HepG2 (cell line): ENCODE results near the gene ABHD6. TPM values are rescaled to one million over a fixed set of nuclear protein-coding genes. Genes with fewer than 3 reads are reported as not detected.

ENCODE experiments used
- ATF3 ChIP-seq: sonication (generic); formaldehyde crosslinking; IDR thresholded peaks from 2 replicates; pipeline ENCODE4 v1.4.0; 2020; ENCODE audit warnings: missing genetic modification reagents
- ERF ChIP-seq: IDR thresholded peaks from 2 replicates; pipeline ENCODE4 v1.6.1; 2018; ENCODE audit warnings: missing biosample characterization, missing genetic modification reagents
- MZF1 ChIP-seq: sonication (generic); formaldehyde crosslinking; IDR thresholded peaks from 2 replicates; pipeline ENCODE4 v1.8.1; 2023; ENCODE audit warnings: mild to moderate bottlenecking, missing genetic modification reagents, borderline replicate concordance
- PRDM10 ChIP-seq: sonication (generic); formaldehyde crosslinking; IDR thresholded peaks from 2 replicates; pipeline ENCODE4 v1.4.0; 2020; ENCODE audit warnings: low read depth, missing genetic modification reagents
- PRMT3 ChIP-seq: sonication (generic); formaldehyde crosslinking; IDR thresholded peaks from 2 replicates; pipeline ENCODE4 v1.8.1; 2022; ENCODE audit warnings: low read depth, mild to moderate bottlenecking, moderate library complexity, missing genetic modification reagents, borderline replicate concordance
- SALL1 ChIP-seq: sonication (generic); formaldehyde crosslinking; IDR thresholded peaks from 2 replicates; pipeline ENCODE4 v1.8.0; 2022; ENCODE audit warnings: mild to moderate bottlenecking, missing genetic modification reagents
- SIN3A ChIP-seq: IDR thresholded peaks from 2 replicates; pipeline ENCODE4 v1.6.1; 2011; ENCODE audit warnings: low read depth, mild to moderate bottlenecking, control low read depth, low read length, borderline replicate concordance
- WIZ ChIP-seq: sonication (generic); formaldehyde crosslinking; IDR thresholded peaks from 2 replicates; pipeline ENCODE4 v1.5.1; 2020; ENCODE audit warnings: mild to moderate bottlenecking, missing genetic modification reagents
- ZBTB20 ChIP-seq: sonication (generic); formaldehyde crosslinking; IDR thresholded peaks from 2 replicates; pipeline ENCODE4 v1.8.1; 2023; ENCODE audit warnings: missing genetic modification reagents, low read depth, mild to moderate bottlenecking, borderline replicate concordance
- ZBTB7A ChIP-seq: sonication (generic); formaldehyde crosslinking; IDR thresholded peaks from 2 replicates; pipeline ENCODE4 v1.8.0; 2022; ENCODE audit warnings: mild to moderate bottlenecking, missing genetic modification reagents
- ZEB1 ChIP-seq: IDR thresholded peaks from 2 replicates; pipeline ENCODE4 v1.6.1; 2012; ENCODE audit warnings: mild to moderate bottlenecking, low read depth, inconsistent platforms; ENCODE audit not compliant: insufficient replicate concordance
- ZNF225 ChIP-seq: sonication (generic); formaldehyde crosslinking; IDR thresholded peaks from 2 replicates; pipeline ENCODE4 v1.4.0; 2020; ENCODE audit warnings: mild to moderate bottlenecking, missing genetic modification reagents
- ZNF230 ChIP-seq: sonication (generic); formaldehyde crosslinking; IDR thresholded peaks from 2 replicates; pipeline ENCODE4 v1.4.0; 2020; ENCODE audit warnings: mild to moderate bottlenecking, missing genetic modification reagents
- ZNF33A ChIP-seq: sonication (generic); formaldehyde crosslinking; IDR thresholded peaks from 2 replicates; pipeline ENCODE4 v1.5.1; 2020; ENCODE audit warnings: missing genetic modification reagents, mild to moderate bottlenecking, moderate library complexity, borderline replicate concordance
- ZNF414 ChIP-seq: sonication (generic); formaldehyde crosslinking; IDR thresholded peaks from 2 replicates; pipeline ENCODE4 v1.5.0; 2020; ENCODE audit warnings: missing genetic modification reagents
- ZNF441 ChIP-seq: sonication (generic); formaldehyde crosslinking; IDR thresholded peaks from 2 replicates; pipeline ENCODE4 v1.7.0; 2021; ENCODE audit warnings: missing genetic modification reagents, borderline replicate concordance
- ZNF547 ChIP-seq: sonication (generic); formaldehyde crosslinking; IDR thresholded peaks from 2 replicates; pipeline ENCODE4 v1.5.1; 2020; ENCODE audit warnings: mild to moderate bottlenecking, missing genetic modification reagents
- ZNF574 ChIP-seq: sonication (generic); formaldehyde crosslinking; IDR thresholded peaks from 2 replicates; pipeline ENCODE4 v1.4.0; 2020; ENCODE audit warnings: missing genetic modification reagents
- ZNF577 ChIP-seq: sonication (generic); formaldehyde crosslinking; IDR thresholded peaks from 2 replicates; pipeline ENCODE4 v1.4.0; 2020; ENCODE audit warnings: mild to moderate bottlenecking, low read depth, missing genetic modification reagents, borderline replicate concordance
- ZNF589 ChIP-seq: sonication (generic); formaldehyde crosslinking; conservative IDR thresholded peaks from 2 replicates; pipeline ENCODE4 v1.8.0; 2022; ENCODE audit warnings: mild to moderate bottlenecking, moderate library complexity, missing genetic modification reagents
- ZNF788 ChIP-seq: sonication (generic); formaldehyde crosslinking; IDR thresholded peaks from 2 replicates; pipeline ENCODE4 v1.5.0; 2020; ENCODE audit warnings: mild to moderate bottlenecking, missing genetic modification reagents, borderline replicate concordance
- polyA plus RNA-seq, 8 experiments: library from polyadenylated mRNA; depleted of rRNA in 3 of 8; stranded (reverse) in 7 of 8; unstranded in 1 of 8; fragments of >200 nt; fragmentation: Illumina TruSeq in 4 of 8; extraction: Trizol in 4 of 8; gene quantifications; 2 replicates each; pipeline versions ENCODE4 v1.2.1 to v1.2.3, GENCODE V29; 2011 to 2016; ENCODE audit warnings: low read depth in 4 of 8, missing spikeins in 1 of 8, mixed read lengths in 1 of 8; ENCODE audit not compliant: insufficient read depth in 1 of 8
- total RNA-seq, 5 experiments: library from RNA; depleted of rRNA; stranded (reverse); fragments of >200 nt; fragmentation: Illumina TruSeq; extraction: Trizol; gene quantifications; 2 replicates each; pipeline ENCODE4 v1.2.3, GENCODE V29; 2016; ENCODE audit warnings: low read depth in 1 of 5

Gene ABHD6
- total and polyA plus RNA-seq, 2 of the 13 experiments (the other 11 are each of a cell fraction or from before 2014, with no cell fraction given): 9.0 to 17.2 TPM

- peak; percentile 40; the same call in 1 of the 2 replicates for TF ChIP-seq ZNF414 (CRISPR knock-in tag)
- TF ChIP-seq MZF1 (CRISPR knock-in tag): 0 out of 2 replicates have a peak, but pooled peaks have one; percentile 39
- no peak for TF ChIP-seq ATF3 (CRISPR knock-in tag)
- peak; percentile 38; the same call in 1 of the 2 replicates for TF ChIP-seq ZNF788 (CRISPR knock-in tag)
- TF ChIP-seq ZNF225: no peak
- TF ChIP-seq WIZ (CRISPR knock-in tag): no peak
- TF ChIP-seq ZNF574 (CRISPR knock-in tag): peak; percentile 54
- no peak for TF ChIP-seq ZBTB7A (CRISPR knock-in tag)
- no peak for TF ChIP-seq ERF
- TF ChIP-seq ZNF230: no peak
- no peak; the same call in 1 of the 2 replicates for TF ChIP-seq SIN3A
- no peak for TF ChIP-seq ZNF33A
- TF ChIP-seq ZNF577: no peak
- peak; percentile 35; the same call in 1 of the 2 replicates for TF ChIP-seq ZNF547 (CRISPR knock-in tag)
- TF ChIP-seq ZNF589 (CRISPR knock-in tag): 0 out of 2 replicates have a peak, but pooled peaks have one; percentile 51
- TF ChIP-seq SALL1: peak; percentile 66
- no peak for TF ChIP-seq PRDM10 (CRISPR knock-in tag)
- peak; percentile 36 for TF ChIP-seq ZEB1
- no peak for TF ChIP-seq PRMT3 (CRISPR knock-in tag)
- TF ChIP-seq ZBTB20 (CRISPR knock-in tag): peak; percentile 43; the same call in 1 of the 2 replicates
- peak; percentile 56 for TF ChIP-seq ZNF441 (CRISPR knock-in tag)
Observed at GRCh38 chr3:58237941-58238681, 519 bp downstream of the ABHD6 start (continued).
